ENCODE measurements around the gene TGM4. TPM values are rescaled to one million over a fixed set of nuclear protein-coding genes. Genes with fewer than 3 reads are reported as not detected.

The TGM4 gene
- total RNA-seq, 4 donors from 2014 or later, result not detected

DNA sequence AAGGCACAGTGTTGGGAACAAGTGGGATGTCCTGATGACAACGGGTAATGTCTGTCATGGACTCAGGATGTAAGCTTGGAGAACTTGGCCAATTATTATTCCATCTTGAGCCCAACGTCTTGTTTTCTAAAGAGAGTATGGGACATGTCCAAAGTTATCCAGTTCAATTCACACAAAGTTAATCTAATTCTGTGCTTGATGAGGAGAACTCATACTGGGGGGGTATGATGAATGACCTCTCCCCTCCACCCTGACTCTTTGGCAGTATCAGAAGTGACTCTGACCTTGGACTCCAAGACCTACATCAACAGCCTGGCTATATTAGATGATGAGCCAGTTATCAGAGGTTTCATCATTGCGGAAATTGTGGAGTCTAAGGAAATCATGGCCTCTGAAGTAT lies 36.3 kb downstream of the TGM4 start:
- DNase-seq, result no peak
- peaks cover 0 to 5% (median 0%) of the 10 kb centered on the region in 3 donors for H3K9me3 ChIP-seq
- TF ChIP-seq POLR2A (IDR thresholded peaks at IDR 0.05), result no peak
- TF ChIP-seq, protein P1, sequence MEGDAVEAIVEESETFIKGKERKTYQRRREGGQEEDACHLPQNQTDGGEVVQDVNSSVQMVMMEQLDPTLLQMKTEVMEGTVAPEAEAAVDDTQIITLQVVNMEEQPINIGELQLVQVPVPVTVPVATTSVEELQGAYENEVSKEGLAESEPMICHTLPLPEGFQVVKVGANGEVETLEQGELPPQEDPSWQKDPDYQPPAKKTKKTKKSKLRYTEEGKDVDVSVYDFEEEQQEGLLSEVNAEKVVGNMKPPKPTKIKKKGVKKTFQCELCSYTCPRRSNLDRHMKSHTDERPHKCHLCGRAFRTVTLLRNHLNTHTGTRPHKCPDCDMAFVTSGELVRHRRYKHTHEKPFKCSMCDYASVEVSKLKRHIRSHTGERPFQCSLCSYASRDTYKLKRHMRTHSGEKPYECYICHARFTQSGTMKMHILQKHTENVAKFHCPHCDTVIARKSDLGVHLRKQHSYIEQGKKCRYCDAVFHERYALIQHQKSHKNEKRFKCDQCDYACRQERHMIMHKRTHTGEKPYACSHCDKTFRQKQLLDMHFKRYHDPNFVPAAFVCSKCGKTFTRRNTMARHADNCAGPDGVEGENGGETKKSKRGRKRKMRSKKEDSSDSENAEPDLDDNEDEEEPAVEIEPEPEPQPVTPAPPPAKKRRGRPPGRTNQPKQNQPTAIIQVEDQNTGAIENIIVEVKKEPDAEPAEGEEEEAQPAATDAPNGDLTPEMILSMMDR (IDR thresholded peaks at IDR 0.05), result no peak
- H3K36me3 ChIP-seq, result peaks cover 0 to 1% (median 0%) of the 10 kb centered on the region in 3 donors
- intact Hi-C loops (cut with DNase I), result loop anchor here (5.0 to 10.0 kb wide), 2 partner anchors 124 to 378 kb away; no protein-coding TSS in a partner anchor
- WGBS, 2 donors, result 91 to 98% methylated on average over 3 of the region's 3 CpGs
- no peak overlapping the region for H3K4me3 ChIP-seq
- H3K4me1 ChIP-seq, result peaks cover 0 to 7% (median 0%) of the 10 kb centered on the region in 3 donors
- peaks cover 0 to 22% (median 2%) of the 10 kb centered on the region in 4 donors for H3K27me3 ChIP-seq
- H3K27ac ChIP-seq, result no peak overlapping the region

DNA sequence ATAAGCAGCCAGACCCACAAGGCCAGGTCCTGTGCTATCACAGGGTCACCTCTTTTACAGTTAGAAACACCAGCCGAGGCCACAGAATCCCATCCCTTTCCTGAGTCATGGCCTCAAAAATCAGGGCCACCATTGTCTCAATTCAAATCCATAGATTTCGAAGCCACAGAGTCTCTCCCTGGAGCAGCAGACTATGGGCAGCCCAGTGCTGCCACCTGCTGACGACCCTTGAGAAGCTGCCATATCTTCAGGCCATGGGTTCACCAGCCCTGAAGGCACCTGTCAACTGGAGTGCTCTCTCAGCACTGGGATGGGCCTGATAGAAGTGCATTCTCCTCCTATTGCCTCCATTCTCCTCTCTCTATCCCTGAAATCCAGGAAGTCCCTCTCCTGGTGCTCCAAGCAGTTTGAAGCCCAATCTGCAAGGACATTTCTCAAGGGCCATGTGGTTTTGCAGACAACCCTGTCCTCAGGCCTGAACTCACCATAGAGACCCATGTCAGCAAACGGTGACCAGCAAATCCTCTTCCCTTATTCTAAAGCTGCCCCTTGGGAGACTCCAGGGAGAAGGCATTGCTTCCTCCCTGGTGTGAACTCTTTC lies 39.6 kb downstream of the TGM4 start:
- intact Hi-C loops (cut with DNase I), result loop anchor here (5.0 to 10.0 kb wide), 2 partner anchors 121 to 382 kb away; no protein-coding TSS in a partner anchor
- H3K27me3 ChIP-seq, result peaks cover 0 to 12% (median 2%) of the 10 kb centered on the region in 4 donors
- no peak for DNase-seq
- no peak overlapping the region for H3K27ac ChIP-seq
- 28 to 56% methylated on average over 3 of the region's 4 CpGs for WGBS, 2 donors
- peaks cover 0 to 4% (median 0%) of the 10 kb centered on the region in 3 donors for H3K9me3 ChIP-seq
- peaks cover 0 to 34% (median 0%) of the 10 kb centered on the region in 3 donors for H3K36me3 ChIP-seq
- no peak overlapping the region for H3K4me3 ChIP-seq
- TF ChIP-seq, protein P1 (IDR thresholded peaks at IDR 0.05), result peak; percentile 35 to 85 (median 76)
- TF ChIP-seq POLR2A (IDR thresholded peaks at IDR 0.05), result no peak
- H3K4me1 ChIP-seq, result peaks cover 0 to 7% (median 0%) of the 10 kb centered on the region in 3 donors

DNA sequence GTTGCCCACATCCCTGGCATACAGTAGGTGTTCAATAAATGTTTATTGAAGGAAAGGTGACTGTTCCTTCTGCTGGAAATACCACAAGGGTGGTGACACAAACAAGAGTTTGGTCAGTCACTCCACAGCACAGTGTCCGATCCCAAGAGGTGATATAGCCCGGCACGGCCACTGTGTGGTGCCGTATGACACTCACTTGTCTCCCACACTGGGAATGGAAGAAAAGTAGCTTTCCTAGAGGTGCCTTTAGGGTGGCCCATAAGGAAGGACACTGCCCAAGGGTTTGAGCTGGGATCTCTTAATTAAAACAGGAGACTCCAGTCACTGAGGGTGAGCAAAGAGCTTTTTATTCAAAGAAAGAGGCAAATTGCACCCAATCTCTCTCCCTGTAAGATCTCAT lies 40.5 kb downstream of the TGM4 start:
- H3K27me3 ChIP-seq, result peaks cover 0 to 3% (median 0%) of the 10 kb centered on the region in 4 donors
- peaks cover 0 to 7% (median 0%) of the 10 kb centered on the region in 3 donors for H3K4me1 ChIP-seq
- no peaks in the 10 kb centered on the region for H3K9me3 ChIP-seq
- H3K27ac ChIP-seq, result no peak overlapping the region
- no peak for DNase-seq
- intact Hi-C loops (cut with DNase I), result loop anchor here (5.0 to 10.0 kb wide), 2 partner anchors 120 to 383 kb away; no protein-coding TSS in a partner anchor
- H3K4me3 ChIP-seq, result no peak overlapping the region
- WGBS, 2 donors, result 48 to 60% methylated on average over 4 of the region's 4 CpGs
- H3K36me3 ChIP-seq, result peaks cover 0 to 41% (median 0%) of the 10 kb centered on the region in 3 donors
- TF ChIP-seq, protein P1 (IDR thresholded peaks at IDR 0.05), result peak in 5 of 6 experiments; percentile 11 to 59 (median 29)
- TF ChIP-seq POLR2A (IDR thresholded peaks at IDR 0.05), result no peak

DNA sequence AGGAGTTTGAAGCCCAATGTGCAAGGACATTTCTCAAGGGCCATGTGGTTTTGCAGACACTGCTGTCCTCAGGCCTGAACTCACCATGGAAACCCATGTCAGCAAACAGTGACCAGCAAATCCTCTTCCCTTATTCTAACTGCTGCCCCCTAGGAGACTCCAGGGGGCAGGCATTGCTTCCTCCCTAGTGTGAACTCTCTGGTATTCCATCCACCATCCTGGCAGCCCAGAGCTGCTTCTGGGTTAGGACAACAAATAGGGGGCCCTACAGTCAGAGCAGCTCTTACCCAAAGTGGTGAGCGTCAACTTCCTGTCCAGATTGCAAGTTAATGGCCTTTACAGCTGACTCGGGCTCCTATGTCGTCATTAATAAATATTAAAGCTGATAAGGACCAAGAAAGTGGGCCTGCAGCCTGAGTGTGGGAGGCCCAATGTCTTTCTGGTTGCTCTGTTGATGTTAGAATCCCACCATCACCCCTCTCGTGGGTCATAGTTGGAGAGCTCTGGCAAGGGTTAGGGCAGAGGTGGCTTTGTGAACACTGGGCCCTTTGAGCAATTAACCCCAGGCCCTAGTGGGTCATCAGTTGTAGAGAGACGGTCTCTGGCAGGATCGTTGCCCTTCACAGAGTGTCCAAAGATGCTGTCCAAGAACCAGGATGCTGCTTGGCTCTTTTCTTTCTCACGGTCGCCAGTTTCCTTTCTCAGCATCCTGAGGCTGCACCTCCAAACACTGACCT lies 41.5 kb downstream of the TGM4 start:
- no peaks in the 10 kb centered on the region for H3K27me3 ChIP-seq
- no peaks in the 10 kb centered on the region for H3K9me3 ChIP-seq
- WGBS, 2 donors, result 81 to 87% methylated on average over 4 to 8 of the region's 8 CpGs
- no peak overlapping the region for H3K27ac ChIP-seq
- H3K4me3 ChIP-seq, result no peak overlapping the region
- no peak for DNase-seq
- TF ChIP-seq POLR2A (IDR thresholded peaks at IDR 0.05), result no peak
- TF ChIP-seq, protein P1 (IDR thresholded peaks at IDR 0.05), result no peak
- peaks cover 0 to 50% (median 0%) of the 10 kb centered on the region in 3 donors for H3K36me3 ChIP-seq
- intact Hi-C loops (cut with DNase I), result loop anchor here (10.0 kb wide), 1 partner anchor 119 kb away; no protein-coding TSS in a partner anchor
- H3K4me1 ChIP-seq, result peaks cover 0 to 7% (median 0%) of the 10 kb centered on the region in 3 donors

DNA sequence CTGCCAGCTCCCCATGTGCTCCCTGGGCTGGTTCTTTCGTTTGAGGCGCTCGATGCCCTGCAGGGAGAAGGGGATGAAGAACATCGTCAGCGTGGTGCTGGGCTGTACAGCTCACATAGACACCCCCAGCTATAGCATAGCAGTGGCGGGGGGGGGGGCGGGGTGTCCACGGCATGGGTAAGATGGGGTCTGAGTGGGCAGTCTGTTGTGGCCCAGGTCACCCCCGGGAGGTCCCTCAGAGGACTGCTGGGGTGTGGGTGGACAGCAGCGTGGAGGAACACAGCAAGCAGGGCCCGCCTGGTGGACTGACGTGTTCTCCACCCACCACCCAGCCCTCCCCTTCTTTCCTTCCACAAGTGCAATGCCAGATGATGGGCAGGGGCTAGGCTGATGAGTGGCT lies 43.7 kb downstream of the TGM4 start:
- H3K36me3 ChIP-seq, result peaks cover 0 to 73% (median 9%) of the 10 kb centered on the region in 3 donors
- no peak overlapping the region for H3K4me3 ChIP-seq
- intact Hi-C loops (cut with DNase I), result loop anchor here (10.0 kb wide), 1 partner anchor 117 kb away; no protein-coding TSS in a partner anchor
- H3K4me1 ChIP-seq, result peaks cover 0 to 7% (median 0%) of the 10 kb centered on the region in 3 donors
- TF ChIP-seq, protein P1 (IDR thresholded peaks at IDR 0.05), result no peak
- TF ChIP-seq POLR2A (IDR thresholded peaks at IDR 0.05), result no peak
- no peaks in the 10 kb centered on the region for H3K9me3 ChIP-seq
- H3K27ac ChIP-seq, result no peak overlapping the region
- no peaks in the 10 kb centered on the region for H3K27me3 ChIP-seq
- 93 to 96% methylated on average over 3 to 4 of the region's 12 CpGs for WGBS, 2 donors
- DNase-seq, result no peak
